MCF 10A (cell line): Measurements from ENCODE around the gene VAT1L. TPM values are rescaled to one million over a fixed set of nuclear protein-coding genes. Genes with fewer than 3 reads are reported as not detected.

Experiments used
- BruUV-seq: library from RNA; stranded (reverse); fragments of 400-500 nt; replicated peaks from 2 replicates; lab custom pipeline; 2021; lab: Mats Ljungman, UMichigan
- CTCF ChIA-PET: fragments of 300-600 bp; sonication (Branson Sonifier 250); formaldehyde crosslinking; extraction: SDS; loops from one replicate; lab custom pipeline; 2021; ENCODE audit warnings: antibody characterized with exemption, inconsistent platforms; lab: Yijun Ruan, JAX
- POLR2A ChIA-PET: fragments of 300-600, 350-650 bp; sonication (Branson Sonifier 250); formaldehyde crosslinking; extraction: SDS; loops from one replicate; lab custom pipeline; 2020; ENCODE audit warnings: antibody characterized with exemption, inconsistent platforms; lab: Yijun Ruan, JAX
- DNase-seq: peaks from one replicate; pipeline ENCODE4 v3.0.0-alpha.2; 2018; ENCODE audit not compliant: unreplicated experiment
- H3K27ac Mint-ChIP-seq: one replicate; pipeline ENCODE4 v1.8.0; 2022; ENCODE audit warnings: mild to moderate bottlenecking, low read depth, mixed read lengths; ENCODE audit not compliant: unreplicated experiment
- H3K27me3 Mint-ChIP-seq: one replicate; pipeline ENCODE4 v1.8.0; 2022; ENCODE audit warnings: mixed read lengths; ENCODE audit not compliant: insufficient read depth, unreplicated experiment
- H3K36me3 Mint-ChIP-seq: one replicate; pipeline ENCODE4 v1.8.0; 2022; ENCODE audit warnings: mild to moderate bottlenecking, moderate library complexity, mixed read lengths; ENCODE audit not compliant: insufficient read depth, unreplicated experiment
- H3K4me1 Mint-ChIP-seq: one replicate; pipeline ENCODE4 v1.8.0; 2022; ENCODE audit warnings: mixed read lengths; ENCODE audit not compliant: insufficient read depth, unreplicated experiment
- H3K4me3 Mint-ChIP-seq: one replicate; pipeline ENCODE4 v1.8.0; 2022; ENCODE audit warnings: mild to moderate bottlenecking, moderate library complexity, mixed read lengths; ENCODE audit not compliant: unreplicated experiment
- H3K9me3 Mint-ChIP-seq: one replicate; pipeline ENCODE4 v1.8.0; 2022; ENCODE audit warnings: mixed read lengths; ENCODE audit not compliant: unreplicated experiment
- intact Hi-C: fragments of 100-400 bp; cut with micrococcal nuclease; formaldehyde crosslinking; loops from 2 replicates; pipeline ENCODE4 v1.14.1; 2022
- total RNA-seq: library from RNA; stranded (reverse); gene quantifications from 2 replicates; pipeline ENCODE4 v1.2.3, GENCODE V29; 2022
- TF ChIP-seq, protein P1 (sequence below): fragments of 200-600 bp; IDR thresholded peaks from one replicate; pipeline ENCODE4 v1.8.0; 2022; ENCODE audit warnings: antibody characterized with exemption, mild to moderate bottlenecking; ENCODE audit not compliant: unreplicated experiment

The VAT1L gene
- total RNA-seq, 1 experiment from 2014 or later, result 1.1 TPM

DNA sequence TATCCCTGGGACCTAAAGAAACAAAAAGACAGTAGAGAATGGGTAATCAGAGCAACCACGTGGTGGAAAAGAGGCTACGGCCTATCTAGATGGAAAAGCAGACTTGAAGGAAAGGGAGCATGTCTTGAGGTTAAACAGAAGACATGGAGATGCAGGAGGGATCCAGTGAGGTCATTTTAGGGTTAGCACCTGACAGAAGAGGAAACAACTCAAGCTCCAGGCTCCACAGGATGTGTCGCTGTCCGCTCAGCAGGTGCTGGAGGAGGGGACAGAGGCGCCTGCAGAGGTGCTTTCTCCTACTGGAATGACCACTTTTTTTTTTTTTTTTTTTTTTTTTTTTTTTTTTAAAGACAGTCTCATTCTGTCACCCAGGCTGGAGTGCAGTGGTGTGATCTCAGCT, 186.5 kb downstream of the VAT1L start:
- intact Hi-C loops, result loop anchor here (10.0 kb wide), 1 partner anchor 120 kb away; the partner anchor contains the start of gene WWOX
- no TSS peak for BruUV-seq
- no peak overlapping the region for H3K27ac Mint-ChIP-seq
- TF ChIP-seq, protein P1, sequence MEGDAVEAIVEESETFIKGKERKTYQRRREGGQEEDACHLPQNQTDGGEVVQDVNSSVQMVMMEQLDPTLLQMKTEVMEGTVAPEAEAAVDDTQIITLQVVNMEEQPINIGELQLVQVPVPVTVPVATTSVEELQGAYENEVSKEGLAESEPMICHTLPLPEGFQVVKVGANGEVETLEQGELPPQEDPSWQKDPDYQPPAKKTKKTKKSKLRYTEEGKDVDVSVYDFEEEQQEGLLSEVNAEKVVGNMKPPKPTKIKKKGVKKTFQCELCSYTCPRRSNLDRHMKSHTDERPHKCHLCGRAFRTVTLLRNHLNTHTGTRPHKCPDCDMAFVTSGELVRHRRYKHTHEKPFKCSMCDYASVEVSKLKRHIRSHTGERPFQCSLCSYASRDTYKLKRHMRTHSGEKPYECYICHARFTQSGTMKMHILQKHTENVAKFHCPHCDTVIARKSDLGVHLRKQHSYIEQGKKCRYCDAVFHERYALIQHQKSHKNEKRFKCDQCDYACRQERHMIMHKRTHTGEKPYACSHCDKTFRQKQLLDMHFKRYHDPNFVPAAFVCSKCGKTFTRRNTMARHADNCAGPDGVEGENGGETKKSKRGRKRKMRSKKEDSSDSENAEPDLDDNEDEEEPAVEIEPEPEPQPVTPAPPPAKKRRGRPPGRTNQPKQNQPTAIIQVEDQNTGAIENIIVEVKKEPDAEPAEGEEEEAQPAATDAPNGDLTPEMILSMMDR, result no peak
- ChIA-PET POLR2A (no interaction called here), CTCF (interaction anchor here (0.6 to 10.5 kb wide), 7 partner anchors 28 to 390 kb away, joined by 3 to 124 read pairs (median 4); partner anchors contain the start of gene WWOX)
- peaks cover 11% of the 10 kb centered on the region for H3K27me3 Mint-ChIP-seq
- no peaks in the 10 kb centered on the region for H3K9me3 Mint-ChIP-seq
- peak; percentile 48 for DNase-seq
- H3K36me3 Mint-ChIP-seq, result no peaks in the 10 kb centered on the region
- H3K4me3 Mint-ChIP-seq, result no peak overlapping the region
- H3K4me1 Mint-ChIP-seq, result peaks cover 7% of the 10 kb centered on the region

GRCh38 chr16:77975942-77976341, 187.6 kb downstream of the VAT1L start:
- Mint-ChIP-seq H3K27ac (no peak overlapping the region), H3K36me3 (no peaks in the 10 kb centered on the region), H3K4me1 (peaks cover 7% of the 10 kb centered on the region), H3K4me3 (no peak overlapping the region), H3K27me3 (peaks cover 11% of the 10 kb centered on the region), H3K9me3 (no peaks in the 10 kb centered on the region)
- TF ChIP-seq, protein P1, result no peak
- POLR2A ChIA-PET, result no interaction called here
- CTCF ChIA-PET, result interaction anchor here (0.7 to 10.5 kb wide), 6 partner anchors 16 to 300 kb away, joined by 3 to 124 read pairs (median 4); partner anchors contain the start of gene WWOX
- intact Hi-C loops, result loop anchor here (10.0 kb wide), 1 partner anchor 119 kb away; the partner anchor contains the start of gene WWOX
- no peak for DNase-seq
- BruUV-seq, result no TSS peak

GRCh38 chr16:77977339-77977738, 189.0 kb downstream of the VAT1L start:
- ChIA-PET CTCF (interaction anchor here (0.7 to 1.3 kb wide), 2 partner anchors 37 to 122 kb away, joined by 3 read pairs; partner anchors contain the start of gene WWOX), POLR2A (no interaction called here)
- no peak overlapping the region for H3K4me3 Mint-ChIP-seq
- DNase-seq, result no peak
- intact Hi-C loops, result loop anchor here (10.0 kb wide), 1 partner anchor 117 kb away; the partner anchor contains the start of gene WWOX
- BruUV-seq, result no TSS peak
- no peak overlapping the region for H3K27ac Mint-ChIP-seq
- no peaks in the 10 kb centered on the region for H3K9me3 Mint-ChIP-seq
- TF ChIP-seq, protein P1, result no peak
- no peaks in the 10 kb centered on the region for H3K36me3 Mint-ChIP-seq
- peaks cover 11% of the 10 kb centered on the region for H3K27me3 Mint-ChIP-seq
- H3K4me1 Mint-ChIP-seq, result no peaks in the 10 kb centered on the region

DNA sequence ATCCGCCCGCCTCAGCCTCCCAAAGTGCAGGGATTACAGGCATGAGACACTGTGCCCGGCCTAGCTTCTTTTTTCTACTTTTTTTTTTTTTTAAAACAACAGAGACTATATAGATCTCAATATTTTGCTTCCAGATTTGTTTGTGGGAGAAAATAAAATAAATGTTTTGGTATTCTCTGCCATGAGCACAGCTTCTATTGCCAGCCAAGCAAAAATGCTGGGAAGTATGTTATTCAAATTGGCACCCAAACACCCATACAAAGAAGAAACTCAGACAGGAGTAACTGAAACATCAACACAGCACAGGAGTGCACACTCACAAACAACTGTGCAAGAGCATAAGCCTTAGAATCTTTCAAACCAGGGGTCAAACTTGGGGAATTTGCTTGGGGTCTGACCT, 196.7 kb downstream of the VAT1L start:
- no peak overlapping the region for H3K4me3 Mint-ChIP-seq

More for the DNA sequence above, 196.7 kb downstream of the VAT1L start:
- H3K27ac Mint-ChIP-seq, result no peak overlapping the region
- H3K27me3 Mint-ChIP-seq, result no peaks in the 10 kb centered on the region
- BruUV-seq, result no TSS peak
- POLR2A ChIA-PET, result no interaction called here
- no peaks in the 10 kb centered on the region for H3K4me1 Mint-ChIP-seq
- H3K36me3 Mint-ChIP-seq, result no peaks in the 10 kb centered on the region
- no peak for DNase-seq
- TF ChIP-seq, protein P1, result no peak
- H3K9me3 Mint-ChIP-seq, result no peaks in the 10 kb centered on the region
- CTCF ChIA-PET, result interaction anchor here (1.4 kb wide), 1 partner anchor 13 kb away, joined by 7 read pairs; no protein-coding TSS in a partner anchor
- intact Hi-C loops, result no loop called here
